Panc1 (cell line): ENCODE data around the gene SDK2. TPM values are rescaled to one million over a fixed set of nuclear protein-coding genes. Genes with fewer than 3 reads are reported as not detected.
A peak's percentile ranks its signal among the peaks of the same experiment; 100 is the strongest.

Experiments
- ATAC-seq: fragments of 200-7000 bp; cut with Tn5 transposase; 2 replicates; pipeline ENCODE4 v1.9.1; 2020; ENCODE audit warnings: mild to moderate bottlenecking, moderate library complexity
- BruUV-seq: library from RNA; stranded (reverse); fragments of 400-500 nt; replicated peaks from 2 replicates; lab custom pipeline; 2021; lab: Mats Ljungman, UMichigan
- CTCF ChIA-PET: fragments of 300-600 bp; sonication (Branson Sonifier 250); formaldehyde crosslinking; loops from one replicate; lab custom pipeline; 2022; ENCODE audit warnings: antibody characterized with exemption; lab: Charles Lee
- POLR2A ChIA-PET: fragments of 300-600 bp; sonication (Branson Sonifier 250); formaldehyde crosslinking; loops from one replicate; lab custom pipeline; 2022; ENCODE audit warnings: antibody characterized with exemption; lab: Charles Lee
- DNase-seq: peaks from one replicate; pipeline ENCODE4 v3.0.0-alpha.2; 2010; ENCODE audit warnings: low read depth, low spot score
- H3K27ac ChIP-seq: 2 replicates; pipeline ENCODE4 v1.5.1; 2011; ENCODE audit warnings: mild to moderate bottlenecking, low read length, inconsistent platforms
- H3K27me3 ChIP-seq: fragments of 200-500 bp; sonication (Bioruptor generic); 2 replicates; pipeline ENCODE4 v1.6.0; 2014; ENCODE audit warnings: low read length, inconsistent platforms; ENCODE audit not compliant: control insufficient read depth, insufficient read depth
- H3K36me3 ChIP-seq: fragments of 200-500 bp; sonication (Bioruptor generic); 2 replicates; pipeline ENCODE4 v1.5.1; 2014; ENCODE audit warnings: inconsistent platforms, mild to moderate bottlenecking, low read length, moderate library complexity; ENCODE audit not compliant: control insufficient read depth, insufficient read depth
- H3K4me1 ChIP-seq: 2 replicates; pipeline ENCODE4 v1.5.1; 2011; ENCODE audit warnings: inconsistent platforms, mild to moderate bottlenecking, low read length, moderate library complexity; ENCODE audit not compliant: control insufficient read depth, insufficient read depth
- H3K4me3 ChIP-seq, 2 experiments: 2 replicates each; pipeline ENCODE4 v1.5.1; 2011 to 2012; ENCODE audit warnings: low read depth in 2 of 2, low read length in 2 of 2, mild to moderate bottlenecking in 2 of 2, inconsistent platforms in 1 of 2, moderate library complexity in 1 of 2
- H3K9me3 ChIP-seq: fragments of 200-500 bp; sonication (Bioruptor generic); 2 replicates; pipeline ENCODE4 v1.5.1; 2014; ENCODE audit warnings: low read depth, mild to moderate bottlenecking, inconsistent platforms, low read length, moderate library complexity; ENCODE audit not compliant: control insufficient read depth, insufficient read depth
- POLR2AphosphoS5 ChIP-seq: IDR thresholded peaks from 2 replicates; pipeline ENCODE4 v1.6.1; 2012; ENCODE audit warnings: mild to moderate bottlenecking, low read depth, low read length, moderate library complexity
- SIN3A ChIP-seq: IDR thresholded peaks from 2 replicates; pipeline ENCODE4 v1.6.1; 2012; ENCODE audit warnings: low read depth, mild to moderate bottlenecking, low read length, moderate library complexity, borderline replicate concordance; ENCODE audit not compliant: insufficient read depth
- TCF7L2 ChIP-seq: IDR thresholded peaks from 2 replicates; pipeline ENCODE4 v1.6.1; 2011; ENCODE audit warnings: mild to moderate bottlenecking, low read depth, low read length, inconsistent platforms
- in situ Hi-C: cut with HindIII; loops from 2 replicates; pipeline ENCODE4 v1.10.0; 2016; ENCODE audit warnings: low sequenced_read_pairs, low pct_unique_long_range_greater_than_20kb
- intact Hi-C: fragments of 100-400 bp; cut with micrococcal nuclease; formaldehyde crosslinking; loops from one replicate; pipeline ENCODE4 v1.10.0; 2022; ENCODE audit not compliant: unreplicated experiment
- total RNA-seq: library from RNA; stranded (reverse); gene quantifications from one replicate; pipeline ENCODE4 v1.2.1, GENCODE V29; 2021; ENCODE audit not compliant: unreplicated experiment
- TF ChIP-seq, protein P1 (sequence below), 2 experiments: IDR thresholded peaks; 2 replicates each; pipeline ENCODE4 v1.6.1; 2011 to 2012; ENCODE audit warnings: low read depth in 2 of 2, control low read depth in 1 of 2, low read length in 1 of 2, mild to moderate bottlenecking in 1 of 2, moderate library complexity in 1 of 2; ENCODE audit not compliant: insufficient read depth in 1 of 2
- TF ChIP-seq, protein P2 (sequence below): fragments of 450-650 bp; IDR thresholded peaks from 2 replicates; pipeline ENCODE4 v1.5.1; 2017; ENCODE audit warnings: mild to moderate bottlenecking

The SDK2 gene
- total RNA-seq, 1 experiment from 2014 or later = 0.41 TPM

DNA sequence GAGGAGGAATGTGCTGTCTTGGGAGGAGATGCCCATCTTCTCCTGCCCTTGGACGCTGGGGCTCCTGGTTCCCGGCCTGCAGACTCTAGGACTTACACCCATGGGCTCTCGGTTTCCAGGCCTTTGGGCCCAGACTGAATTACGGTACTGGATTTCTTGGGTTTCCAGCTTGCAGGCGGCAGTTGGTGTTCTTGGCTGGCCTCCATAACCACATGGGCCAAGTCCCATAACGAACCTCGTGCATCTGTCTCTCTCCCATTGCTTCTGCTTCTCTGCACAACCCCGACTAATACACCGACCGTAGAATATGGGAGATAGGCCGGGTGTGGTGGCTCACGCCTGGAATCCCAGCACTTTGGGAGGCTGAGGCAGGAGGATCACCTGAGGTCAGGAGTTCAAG lies 162.6 kb downstream of the SDK2 start:
- TF ChIP-seq, protein P1, sequence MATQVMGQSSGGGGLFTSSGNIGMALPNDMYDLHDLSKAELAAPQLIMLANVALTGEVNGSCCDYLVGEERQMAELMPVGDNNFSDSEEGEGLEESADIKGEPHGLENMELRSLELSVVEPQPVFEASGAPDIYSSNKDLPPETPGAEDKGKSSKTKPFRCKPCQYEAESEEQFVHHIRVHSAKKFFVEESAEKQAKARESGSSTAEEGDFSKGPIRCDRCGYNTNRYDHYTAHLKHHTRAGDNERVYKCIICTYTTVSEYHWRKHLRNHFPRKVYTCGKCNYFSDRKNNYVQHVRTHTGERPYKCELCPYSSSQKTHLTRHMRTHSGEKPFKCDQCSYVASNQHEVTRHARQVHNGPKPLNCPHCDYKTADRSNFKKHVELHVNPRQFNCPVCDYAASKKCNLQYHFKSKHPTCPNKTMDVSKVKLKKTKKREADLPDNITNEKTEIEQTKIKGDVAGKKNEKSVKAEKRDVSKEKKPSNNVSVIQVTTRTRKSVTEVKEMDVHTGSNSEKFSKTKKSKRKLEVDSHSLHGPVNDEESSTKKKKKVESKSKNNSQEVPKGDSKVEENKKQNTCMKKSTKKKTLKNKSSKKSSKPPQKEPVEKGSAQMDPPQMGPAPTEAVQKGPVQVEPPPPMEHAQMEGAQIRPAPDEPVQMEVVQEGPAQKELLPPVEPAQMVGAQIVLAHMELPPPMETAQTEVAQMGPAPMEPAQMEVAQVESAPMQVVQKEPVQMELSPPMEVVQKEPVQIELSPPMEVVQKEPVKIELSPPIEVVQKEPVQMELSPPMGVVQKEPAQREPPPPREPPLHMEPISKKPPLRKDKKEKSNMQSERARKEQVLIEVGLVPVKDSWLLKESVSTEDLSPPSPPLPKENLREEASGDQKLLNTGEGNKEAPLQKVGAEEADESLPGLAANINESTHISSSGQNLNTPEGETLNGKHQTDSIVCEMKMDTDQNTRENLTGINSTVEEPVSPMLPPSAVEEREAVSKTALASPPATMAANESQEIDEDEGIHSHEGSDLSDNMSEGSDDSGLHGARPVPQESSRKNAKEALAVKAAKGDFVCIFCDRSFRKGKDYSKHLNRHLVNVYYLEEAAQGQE (IDR thresholded peaks at IDR 0.05; ENCODE audit: insufficient read depth in 1 of 2, low read depth in 2 of 2, low read length in 1 of 2) = no peak
- no peak for TF ChIP-seq TCF7L2
- no peak for TF ChIP-seq POLR2AphosphoS5
- no peak overlapping the region for H3K27ac ChIP-seq
- POLR2A ChIA-PET = no interaction called here
- no peaks in the 10 kb centered on the region for H3K9me3 ChIP-seq
- no peaks in the 10 kb centered on the region for H3K4me1 ChIP-seq
- H3K27me3 ChIP-seq = no peaks in the 10 kb centered on the region
- CTCF ChIA-PET = no interaction called here
- no peak for DNase-seq
- ATAC-seq = no peak
- H3K4me3 ChIP-seq = no peak overlapping the region
- in situ Hi-C loops (no loop called here), intact Hi-C loops (no loop called here)
- BruUV-seq = no TSS peak
- H3K36me3 ChIP-seq = no peaks in the 10 kb centered on the region

DNA sequence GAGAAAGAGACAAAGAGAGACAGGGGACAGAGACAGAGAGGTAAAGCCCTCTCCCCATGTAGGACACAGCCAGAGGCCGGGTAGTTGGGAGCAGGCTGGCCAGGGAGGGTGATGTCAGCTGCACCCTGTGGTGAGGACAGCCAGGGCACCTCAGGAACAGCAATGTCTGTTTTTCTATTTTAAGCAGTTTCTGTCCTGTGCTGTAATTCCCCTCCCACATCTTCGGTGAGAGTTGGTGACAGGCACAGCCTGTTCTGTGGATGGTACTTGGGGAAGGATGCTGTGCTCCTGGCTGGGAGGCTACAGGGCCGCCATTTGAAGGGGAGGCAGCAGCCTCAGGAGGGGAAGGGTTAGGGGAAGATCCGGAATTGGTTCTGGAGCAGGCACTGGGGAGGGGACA lies 163.5 kb downstream of the SDK2 start:
- no peak overlapping the region for H3K27ac ChIP-seq
- no peaks in the 10 kb centered on the region for H3K4me1 ChIP-seq
- H3K27me3 ChIP-seq = no peaks in the 10 kb centered on the region
- TF ChIP-seq, protein P2, sequence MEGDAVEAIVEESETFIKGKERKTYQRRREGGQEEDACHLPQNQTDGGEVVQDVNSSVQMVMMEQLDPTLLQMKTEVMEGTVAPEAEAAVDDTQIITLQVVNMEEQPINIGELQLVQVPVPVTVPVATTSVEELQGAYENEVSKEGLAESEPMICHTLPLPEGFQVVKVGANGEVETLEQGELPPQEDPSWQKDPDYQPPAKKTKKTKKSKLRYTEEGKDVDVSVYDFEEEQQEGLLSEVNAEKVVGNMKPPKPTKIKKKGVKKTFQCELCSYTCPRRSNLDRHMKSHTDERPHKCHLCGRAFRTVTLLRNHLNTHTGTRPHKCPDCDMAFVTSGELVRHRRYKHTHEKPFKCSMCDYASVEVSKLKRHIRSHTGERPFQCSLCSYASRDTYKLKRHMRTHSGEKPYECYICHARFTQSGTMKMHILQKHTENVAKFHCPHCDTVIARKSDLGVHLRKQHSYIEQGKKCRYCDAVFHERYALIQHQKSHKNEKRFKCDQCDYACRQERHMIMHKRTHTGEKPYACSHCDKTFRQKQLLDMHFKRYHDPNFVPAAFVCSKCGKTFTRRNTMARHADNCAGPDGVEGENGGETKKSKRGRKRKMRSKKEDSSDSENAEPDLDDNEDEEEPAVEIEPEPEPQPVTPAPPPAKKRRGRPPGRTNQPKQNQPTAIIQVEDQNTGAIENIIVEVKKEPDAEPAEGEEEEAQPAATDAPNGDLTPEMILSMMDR = no peak
- TF ChIP-seq, protein P1 (IDR thresholded peaks at IDR 0.05; ENCODE audit: insufficient read depth in 1 of 2, low read depth in 2 of 2, low read length in 1 of 2) = no peak
- TF ChIP-seq TCF7L2 (no peak), SIN3A (no peak), POLR2AphosphoS5 (no peak)
- ChIA-PET CTCF (no interaction called here), POLR2A (no interaction called here)
- in situ Hi-C loops = no loop called here
- DNase-seq = no peak
- ATAC-seq = peak; percentile 36
- no TSS peak for BruUV-seq
- H3K36me3 ChIP-seq = no peaks in the 10 kb centered on the region
- intact Hi-C loops = no loop called here
- H3K4me3 ChIP-seq = no peak overlapping the region
- no peaks in the 10 kb centered on the region for H3K9me3 ChIP-seq
